ENCODE data around the gene CRY1. TPM values are rescaled to one million over a fixed set of nuclear protein-coding genes. Genes with fewer than 3 reads are reported as not detected.

Gene CRY1
- total and polyA plus RNA-seq, 2 of the 4 experiments (the other 2 are of a cell fraction) = 5.9 to 9.9 TPM

DNA sequence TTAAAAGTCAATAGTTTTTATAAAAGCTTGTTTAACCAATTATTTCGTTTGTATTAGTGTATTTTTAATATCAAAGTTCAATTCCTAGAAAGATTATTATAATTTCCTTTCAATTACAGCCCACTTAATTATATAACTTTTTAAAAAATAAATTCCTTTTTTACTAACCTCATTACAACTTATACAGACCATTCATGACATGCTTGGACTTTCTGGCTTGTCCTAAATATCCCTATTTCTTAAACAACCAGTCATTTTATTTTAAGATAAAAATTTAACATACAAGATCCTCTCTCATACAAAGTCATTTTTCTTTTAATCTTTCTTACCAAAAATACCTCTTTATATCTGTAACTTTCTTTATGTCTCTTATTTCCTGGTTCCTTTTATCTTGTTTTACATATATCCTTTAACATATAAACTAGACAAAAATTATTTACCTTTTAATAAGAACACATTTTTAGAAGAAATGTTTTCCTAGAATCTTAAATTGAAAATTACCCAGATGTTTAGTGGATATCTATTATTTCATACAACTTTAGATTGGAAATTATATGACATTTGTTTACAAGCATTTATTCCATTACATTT lies 148.0 kb downstream of the CRY1 start:
- no peak for ATAC-seq (ENCODE audit: low read depth)
- Histone ChIP-seq H3K56ac (ENCODE audit: extremely low read depth, insufficient read depth, low read length) (no peak overlapping the region), H3K4me3 (ENCODE audit: insufficient read depth, low read depth, low read length) (no peak overlapping the region), H3K14ac (replicated peaks; ENCODE audit: low read depth, low read length) (no peak overlapping the region), H3K9me1 (ENCODE audit: insufficient read depth, low read length) (no peaks in the 10 kb centered on the region), H4K91ac (ENCODE audit: insufficient read depth, low read depth, low read length) (no peak overlapping the region), H3K4me1 (ENCODE audit: control insufficient read depth, insufficient read depth, low read length) (no peaks in the 10 kb centered on the region), H2BK15ac (ENCODE audit: low read depth, low read length) (no peak overlapping the region), H3K4ac (ENCODE audit: low read depth, low read length) (no peak overlapping the region), H3K23ac (ENCODE audit: low read depth, low read length) (no peak overlapping the region), H3K9me3 (ENCODE audit: control insufficient read depth, insufficient read depth, low read length) (no peaks in the 10 kb centered on the region; the same call in 1 of the 2 replicates), H4K5ac (ENCODE audit: low read depth, low read length) (no peak overlapping the region), H3K18ac (ENCODE audit: low read depth, low read length) (no peak overlapping the region), H2BK120ac (ENCODE audit: low read depth, low read length) (no peak overlapping the region), H3K79me1 (ENCODE audit: low read depth in 1 of 2, low read length in 2 of 2) (no peaks in the 10 kb centered on the region), H2BK5ac (ENCODE audit: low read depth, low read length, poor library complexity, severe bottlenecking) (no peak overlapping the region), H3K4me2 (ENCODE audit: low read depth, low read length) (no peak overlapping the region), H2AK5ac (ENCODE audit: low read depth, low read length) (no peak overlapping the region), H2BK20ac (ENCODE audit: low read depth, low read length) (no peak overlapping the region), H4K20me1 (ENCODE audit: insufficient read depth, low read length) (no peaks in the 10 kb centered on the region), H3K36me3 (ENCODE audit: control insufficient read depth, insufficient read depth, low read length) (no peaks in the 10 kb centered on the region), H4K8ac (ENCODE audit: low read depth in 2 of 2, low read length in 2 of 2) (no peak overlapping the region), H2AFZ (replicated peaks; ENCODE audit: low read length, poor library complexity) (no peak overlapping the region), H2AK9ac (replicated peaks; ENCODE audit: low read depth, low read length, poor library complexity) (no peak overlapping the region), H3K27ac (ENCODE audit: insufficient read depth, low read length) (no peak overlapping the region), H3K27me3 (ENCODE audit: control insufficient read depth, insufficient read depth, low read length) (no peaks in the 10 kb centered on the region), H3K9ac (ENCODE audit: low read depth, low read length) (no peak overlapping the region)
- dilution Hi-C loops (cut with HindIII; ENCODE audit: low sequenced_read_pairs, unreplicated experiment) = no loop called here
- intact Hi-C loops (cut with micrococcal nuclease) = no loop called here
- BruUV-seq (replicated peaks) = no TSS peak
- WGBS, 2 experiments (ENCODE audit: extremely low coverage in 2 of 2, insufficient read length in 1 of 2) = no CpG with 5 or more reads among the region's 1 CpG
- in situ Hi-C loops (cut with MboI; ENCODE audit: low sequenced_read_pairs) = no loop called here
- CTCF ChIA-PET = interaction anchor here (0.6 kb wide), 1 partner anchor 51 kb away, joined by 3 read pairs; no protein-coding TSS in a partner anchor
- POLR2A ChIA-PET (ENCODE audit: unreplicated experiment) = no interaction called here
- no peak for DNase-seq
- TF ChIP-seq, protein P1, sequence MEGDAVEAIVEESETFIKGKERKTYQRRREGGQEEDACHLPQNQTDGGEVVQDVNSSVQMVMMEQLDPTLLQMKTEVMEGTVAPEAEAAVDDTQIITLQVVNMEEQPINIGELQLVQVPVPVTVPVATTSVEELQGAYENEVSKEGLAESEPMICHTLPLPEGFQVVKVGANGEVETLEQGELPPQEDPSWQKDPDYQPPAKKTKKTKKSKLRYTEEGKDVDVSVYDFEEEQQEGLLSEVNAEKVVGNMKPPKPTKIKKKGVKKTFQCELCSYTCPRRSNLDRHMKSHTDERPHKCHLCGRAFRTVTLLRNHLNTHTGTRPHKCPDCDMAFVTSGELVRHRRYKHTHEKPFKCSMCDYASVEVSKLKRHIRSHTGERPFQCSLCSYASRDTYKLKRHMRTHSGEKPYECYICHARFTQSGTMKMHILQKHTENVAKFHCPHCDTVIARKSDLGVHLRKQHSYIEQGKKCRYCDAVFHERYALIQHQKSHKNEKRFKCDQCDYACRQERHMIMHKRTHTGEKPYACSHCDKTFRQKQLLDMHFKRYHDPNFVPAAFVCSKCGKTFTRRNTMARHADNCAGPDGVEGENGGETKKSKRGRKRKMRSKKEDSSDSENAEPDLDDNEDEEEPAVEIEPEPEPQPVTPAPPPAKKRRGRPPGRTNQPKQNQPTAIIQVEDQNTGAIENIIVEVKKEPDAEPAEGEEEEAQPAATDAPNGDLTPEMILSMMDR (conservative IDR thresholded peaks at IDR 0.05; ENCODE audit: low read depth, low read length) = no peak
- no peak for TF ChIP-seq MAFK (IDR thresholded peaks at IDR 0.05; ENCODE audit: low read depth, low read length)
- no peak for TF ChIP-seq FOS (IDR thresholded peaks at IDR 0.05; ENCODE audit: low read depth, low read length)
- TF ChIP-seq MXI1 (IDR thresholded peaks at IDR 0.05; ENCODE audit: borderline replicate concordance, low read depth, low read length) = no peak
- TF ChIP-seq, protein P2, sequence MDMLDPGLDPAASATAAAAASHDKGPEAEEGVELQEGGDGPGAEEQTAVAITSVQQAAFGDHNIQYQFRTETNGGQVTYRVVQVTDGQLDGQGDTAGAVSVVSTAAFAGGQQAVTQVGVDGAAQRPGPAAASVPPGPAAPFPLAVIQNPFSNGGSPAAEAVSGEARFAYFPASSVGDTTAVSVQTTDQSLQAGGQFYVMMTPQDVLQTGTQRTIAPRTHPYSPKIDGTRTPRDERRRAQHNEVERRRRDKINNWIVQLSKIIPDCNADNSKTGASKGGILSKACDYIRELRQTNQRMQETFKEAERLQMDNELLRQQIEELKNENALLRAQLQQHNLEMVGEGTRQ (IDR thresholded peaks at IDR 0.05; ENCODE audit: low read depth, low read length) = no peak
- TF ChIP-seq, protein P3, sequence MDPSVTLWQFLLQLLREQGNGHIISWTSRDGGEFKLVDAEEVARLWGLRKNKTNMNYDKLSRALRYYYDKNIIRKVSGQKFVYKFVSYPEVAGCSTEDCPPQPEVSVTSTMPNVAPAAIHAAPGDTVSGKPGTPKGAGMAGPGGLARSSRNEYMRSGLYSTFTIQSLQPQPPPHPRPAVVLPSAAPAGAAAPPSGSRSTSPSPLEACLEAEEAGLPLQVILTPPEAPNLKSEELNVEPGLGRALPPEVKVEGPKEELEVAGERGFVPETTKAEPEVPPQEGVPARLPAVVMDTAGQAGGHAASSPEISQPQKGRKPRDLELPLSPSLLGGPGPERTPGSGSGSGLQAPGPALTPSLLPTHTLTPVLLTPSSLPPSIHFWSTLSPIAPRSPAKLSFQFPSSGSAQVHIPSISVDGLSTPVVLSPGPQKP (IDR thresholded peaks at IDR 0.05; ENCODE audit: borderline replicate concordance, low read depth, low read length) = no peak
- no peak for TF ChIP-seq BHLHE40 (IDR thresholded peaks at IDR 0.05; ENCODE audit: low read depth, low read length)
- TF ChIP-seq NFE2L2 (IDR thresholded peaks at IDR 0.05; ENCODE audit: low read depth, low read length) = no peak
- TF ChIP-seq RAD21 (IDR thresholded peaks at IDR 0.05; ENCODE audit: low read length) = no peak
- TF ChIP-seq CHD1 (IDR thresholded peaks at IDR 0.05; ENCODE audit: low read depth, low read length) = no peak
- TF ChIP-seq SMC3 (IDR thresholded peaks at IDR 0.05; ENCODE audit: low read depth, low read length) = no peak
- TF ChIP-seq MAZ (IDR thresholded peaks at IDR 0.05; ENCODE audit: borderline replicate concordance, low read depth, low read length) = no peak
- no peak for TF ChIP-seq POLR2A (IDR thresholded peaks at IDR 0.05; ENCODE audit: low read depth, low read length)
- no peak for TF ChIP-seq RCOR1 (IDR thresholded peaks at IDR 0.05; ENCODE audit: insufficient replicate concordance, low read length)
- TF ChIP-seq RFX5 (IDR thresholded peaks at IDR 0.05; ENCODE audit: low read depth, low read length) = no peak
- TF ChIP-seq CEBPB (IDR thresholded peaks at IDR 0.05; ENCODE audit: low read depth, low read length) = no peak

Data from IMR-90 (cell line).